B cell (primary cell): ENCODE results near the gene TMEM235. TPM values are rescaled to one million over a fixed set of nuclear protein-coding genes. Genes with fewer than 3 reads are reported as not detected.

Experiments
- ATAC-seq: fragments of 200-7000 bp; cut with Tn5 transposase; one replicate; pipeline ENCODE4 v1.10.0; 2021; ENCODE audit warnings: low read depth, mild to moderate bottlenecking, moderate number of reproducible peaks, moderate library complexity
- CTCF ChIA-PET: fragments of 350-600 bp; sonication (Branson Sonifier 250); formaldehyde crosslinking; loops from one replicate; lab custom pipeline; 2021; ENCODE audit warnings: antibody characterized with exemption, inconsistent platforms; lab: Charles Lee
- POLR2A ChIA-PET: fragments of 350-600 bp; sonication (Branson Sonifier 250); formaldehyde crosslinking; loops from one replicate; lab custom pipeline; 2021; ENCODE audit warnings: antibody characterized with exemption; lab: Charles Lee
- DNase-seq: peaks from one replicate; pipeline ENCODE4 v3.0.0; 2013
- H2AFZ ChIP-seq: 2 replicates; pipeline ENCODE4 v1.6.1; 2012; ENCODE audit warnings: mild to moderate bottlenecking, low read depth, low read length; ENCODE audit not compliant: insufficient read depth, poor library complexity, severe bottlenecking
- H3K27ac ChIP-seq, 2 donors: 1 replicate in 1 of 2; 2 replicates in 1 of 2; pipeline ENCODE4 v1.5.1; 2012 to 2013; ENCODE audit warnings: low read length in 2 of 2, mild to moderate bottlenecking in 2 of 2, moderate library complexity in 1 of 2
- H3K27me3 ChIP-seq, 4 experiments: fragments of 200-600 bp in 1 of 4; sonication (generic) in 1 of 4; replicated peaks in 1 of 4; 1 replicate in 2 of 4; 2 replicates in 2 of 4; pipeline versions ENCODE4 v1.6.1 to v1.7.0; 2013 to 2016; ENCODE audit warnings: low read length in 3 of 4, mild to moderate bottlenecking in 2 of 4, mixed read lengths in 1 of 4, moderate library complexity in 1 of 4; ENCODE audit not compliant: insufficient read depth in 4 of 4, control insufficient read depth in 3 of 4; ENCODE audit errors: control extremely low read depth in 1 of 4
- H3K36me3 ChIP-seq, 2 experiments: replicated peaks in 1 of 2; 1 replicate in 1 of 2; 2 replicates in 1 of 2; pipeline versions ENCODE4 v1.6.1 to v1.7.1; 2013; ENCODE audit warnings: low read length in 1 of 2; ENCODE audit not compliant: insufficient read depth in 2 of 2, control insufficient read depth in 1 of 2; ENCODE audit errors: control extremely low read depth in 1 of 2, extremely low read depth in 1 of 2
- H3K4me1 ChIP-seq, 2 donors: fragments of 200-600 bp in 1 of 2; sonication (generic) in 1 of 2; 1 replicate in 1 of 2; 2 replicates in 1 of 2; pipeline versions ENCODE4 v1.5.1 to v1.6.1; 2013 to 2017; ENCODE audit warnings: low read length in 2 of 2; ENCODE audit not compliant: control insufficient read depth in 2 of 2, insufficient read depth in 2 of 2
- H3K4me2 ChIP-seq: replicated peaks from 2 replicates; pipeline ENCODE3; 2012; ENCODE audit warnings: mild to moderate bottlenecking, low read depth, low read length; ENCODE audit not compliant: poor library complexity, severe bottlenecking
- H3K4me3 ChIP-seq, 5 experiments: fragments of 200-600 bp in 1 of 5; sonication (generic) in 1 of 5; 1 replicate in 3 of 5; 2 replicates in 2 of 5; pipeline versions ENCODE4 v1.5.1 to v1.7.0; 2011 to 2016; ENCODE audit warnings: low read length in 4 of 5, mild to moderate bottlenecking in 4 of 5, low read depth in 2 of 5, control low read depth in 1 of 5, moderate library complexity in 1 of 5; ENCODE audit not compliant: insufficient read depth in 1 of 5; ENCODE audit errors: control extremely low read depth in 1 of 5, extremely low read depth in 1 of 5
- H3K79me2 ChIP-seq: fragments of 200-600 bp; sonication (generic); one replicate; pipeline ENCODE4 v1.6.0; 2016; ENCODE audit warnings: low read length; ENCODE audit not compliant: control insufficient read depth, insufficient read depth
- H3K9ac ChIP-seq: fragments of 200-600 bp; sonication (generic); 2 replicates; pipeline ENCODE4 v1.6.1; 2017; ENCODE audit warnings: mild to moderate bottlenecking, low read length, moderate library complexity
- H3K9me3 ChIP-seq, 3 donors: one replicate each; pipeline versions ENCODE4 v1.6.1 to v1.7.1; 2013; ENCODE audit warnings: low read length in 2 of 3; ENCODE audit not compliant: control insufficient read depth in 2 of 3, insufficient read depth in 1 of 3; ENCODE audit errors: control extremely low read depth in 1 of 3
- H4K20me1 ChIP-seq: 2 replicates; pipeline ENCODE4 v1.6.0; 2012; ENCODE audit warnings: mild to moderate bottlenecking, low read length; ENCODE audit not compliant: insufficient read depth, control insufficient read depth, poor library complexity, severe bottlenecking
- H3K27ac Mint-ChIP-seq: one replicate; pipeline ENCODE4 v1.8.0; 2021; ENCODE audit warnings: mixed read lengths
- H3K27me3 Mint-ChIP-seq: one replicate; pipeline ENCODE4 v1.8.0; 2021; ENCODE audit warnings: mixed read lengths
- H3K4me1 Mint-ChIP-seq: one replicate; pipeline ENCODE4 v1.8.0; 2021; ENCODE audit warnings: mixed read lengths
- H3K4me3 Mint-ChIP-seq: one replicate; pipeline ENCODE4 v1.8.0; 2021; ENCODE audit warnings: mixed read lengths
- H3K9me3 Mint-ChIP-seq: one replicate; pipeline ENCODE4 v1.8.0; 2022; ENCODE audit warnings: mixed read lengths; ENCODE audit not compliant: insufficient read depth
- EZH2 ChIP-seq: IDR thresholded peaks from 2 replicates; pipeline ENCODE4 v1.6.1; 2012; ENCODE audit warnings: borderline replicate concordance, low read depth, mild to moderate bottlenecking, moderate library complexity, low read length; ENCODE audit not compliant: insufficient read depth, poor library complexity, severe bottlenecking
- WGBS: methylation state at CpG from one replicate; pipeline ENCODE4 v1.1.5; 2013; ENCODE audit warnings: missing lambda C conversion rate; ENCODE audit not compliant: insufficient coverage; 5-methylcytosine and 5-hydroxymethylcytosine counted together
- intact Hi-C: fragments of 100-400 bp; cut with micrococcal nuclease; formaldehyde crosslinking; loops from one replicate; pipeline ENCODE4 v1.10.0; 2022
- polyA plus RNA-seq: library from polyadenylated mRNA; depleted of rRNA; stranded (reverse); fragments of >200 nt; gene quantifications from 2 replicates; pipeline ENCODE4 v1.2.3, GENCODE V29; 2012
- total RNA-seq, 2 donors: library from RNA; stranded (reverse); fragments of 120-200 nt in 1 of 2; gene quantifications; 1 replicate in 1 of 2; 2 replicates in 1 of 2; pipeline versions ENCODE4 v1.2.3 to v1.2.4, GENCODE V29; 2013 to 2022
- TF ChIP-seq, protein P1 (sequence below): fragments of 200-600 bp; IDR thresholded peaks from one replicate; pipeline ENCODE4 v1.8.0; 2022; ENCODE audit warnings: antibody characterized with exemption, mild to moderate bottlenecking

TMEM235 gene
- total and polyA plus RNA-seq, 2 donors (not counting 1 experiment from before 2014, with no cell fraction given) = not detected

DNA sequence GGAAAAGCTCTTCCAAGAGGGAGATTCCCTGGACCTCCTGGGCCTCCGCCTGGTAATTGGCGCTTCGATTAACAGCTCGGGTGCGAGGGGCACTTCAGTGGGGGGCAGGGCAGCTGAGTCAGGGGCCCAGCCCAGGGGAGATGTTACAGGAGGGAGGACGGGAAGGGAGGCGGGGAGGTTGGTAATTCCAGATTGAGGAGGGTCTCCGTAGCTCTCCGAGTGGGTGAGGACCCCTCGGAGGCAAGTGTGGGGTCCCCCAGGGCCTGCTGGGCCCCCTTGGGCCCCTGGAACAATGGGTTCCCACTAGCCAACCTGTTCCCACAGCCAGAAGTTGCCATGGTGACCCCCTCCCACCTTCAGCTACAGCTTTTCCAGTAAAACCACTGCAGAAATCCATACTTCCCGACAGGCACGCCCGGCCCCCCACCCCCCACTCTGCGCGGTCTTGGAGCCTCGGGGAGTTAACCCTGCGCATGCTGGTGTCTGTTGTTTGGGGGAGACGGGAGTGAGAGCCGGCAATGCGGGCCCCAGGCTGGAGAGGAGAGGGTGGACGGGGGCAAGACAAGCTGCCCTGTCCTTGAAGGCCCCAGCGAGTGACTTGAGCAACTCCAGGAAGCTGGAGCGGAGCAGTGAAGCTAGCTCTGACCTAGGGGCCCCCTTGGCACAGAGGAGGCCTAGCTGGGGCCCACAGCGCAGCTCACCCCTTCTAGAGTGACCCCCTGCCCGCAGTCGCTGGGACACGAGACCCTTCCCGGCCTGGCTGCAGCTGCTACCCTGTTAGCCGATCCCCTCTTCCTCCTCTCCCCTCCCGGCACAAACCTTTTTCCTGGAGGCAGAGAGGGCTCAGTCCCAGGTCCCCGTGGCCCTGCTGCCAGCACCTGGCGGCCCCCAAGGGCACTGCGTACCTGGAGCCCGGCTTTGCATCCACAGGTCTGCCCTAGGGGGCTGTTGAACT lies 37.8 kb downstream of the TMEM235 start:
- H3K4me3 ChIP-seq = no peak overlapping the region
- H3K9me3 Mint-ChIP-seq = no peaks in the 10 kb centered on the region
- peaks cover 13% of the 10 kb centered on the region for H3K27me3 Mint-ChIP-seq
- ATAC-seq (no peak), DNase-seq (no peak)
- intact Hi-C loops = no loop called here
- ChIA-PET POLR2A (no interaction called here), CTCF (interaction anchor here (0.7 to 1.3 kb wide), 2 partner anchors 19 to 87 kb away, joined by 3 read pairs; no protein-coding TSS in a partner anchor)
- WGBS = 94% methylated on average over 27 of the region's 34 CpGs
- H3K27ac ChIP-seq = no peak overlapping the region
- no peaks in the 10 kb centered on the region for H4K20me1 ChIP-seq
- H3K4me3 Mint-ChIP-seq = no peak overlapping the region
- H3K9me3 ChIP-seq = peaks cover 0 to 4% (median 0%) of the 10 kb centered on the region in 3 donors
- H3K27ac Mint-ChIP-seq = no peak overlapping the region
- peaks cover 0 to 23% (median 10%) of the 10 kb centered on the region in 4 experiments for H3K27me3 ChIP-seq
- H3K4me2 ChIP-seq = no peak overlapping the region
- TF ChIP-seq EZH2 = no peak
- TF ChIP-seq, protein P1, sequence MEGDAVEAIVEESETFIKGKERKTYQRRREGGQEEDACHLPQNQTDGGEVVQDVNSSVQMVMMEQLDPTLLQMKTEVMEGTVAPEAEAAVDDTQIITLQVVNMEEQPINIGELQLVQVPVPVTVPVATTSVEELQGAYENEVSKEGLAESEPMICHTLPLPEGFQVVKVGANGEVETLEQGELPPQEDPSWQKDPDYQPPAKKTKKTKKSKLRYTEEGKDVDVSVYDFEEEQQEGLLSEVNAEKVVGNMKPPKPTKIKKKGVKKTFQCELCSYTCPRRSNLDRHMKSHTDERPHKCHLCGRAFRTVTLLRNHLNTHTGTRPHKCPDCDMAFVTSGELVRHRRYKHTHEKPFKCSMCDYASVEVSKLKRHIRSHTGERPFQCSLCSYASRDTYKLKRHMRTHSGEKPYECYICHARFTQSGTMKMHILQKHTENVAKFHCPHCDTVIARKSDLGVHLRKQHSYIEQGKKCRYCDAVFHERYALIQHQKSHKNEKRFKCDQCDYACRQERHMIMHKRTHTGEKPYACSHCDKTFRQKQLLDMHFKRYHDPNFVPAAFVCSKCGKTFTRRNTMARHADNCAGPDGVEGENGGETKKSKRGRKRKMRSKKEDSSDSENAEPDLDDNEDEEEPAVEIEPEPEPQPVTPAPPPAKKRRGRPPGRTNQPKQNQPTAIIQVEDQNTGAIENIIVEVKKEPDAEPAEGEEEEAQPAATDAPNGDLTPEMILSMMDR = no peak
- H3K4me1 Mint-ChIP-seq = peaks cover 26% of the 10 kb centered on the region
- H3K4me1 ChIP-seq = peaks cover 4 to 16% of the 10 kb centered on the region in 2 donors
- no peak overlapping the region for H2AFZ ChIP-seq
- H3K79me2 ChIP-seq = no peaks in the 10 kb centered on the region
- no peaks in the 10 kb centered on the region for H3K36me3 ChIP-seq
- no peak overlapping the region for H3K9ac ChIP-seq

DNA sequence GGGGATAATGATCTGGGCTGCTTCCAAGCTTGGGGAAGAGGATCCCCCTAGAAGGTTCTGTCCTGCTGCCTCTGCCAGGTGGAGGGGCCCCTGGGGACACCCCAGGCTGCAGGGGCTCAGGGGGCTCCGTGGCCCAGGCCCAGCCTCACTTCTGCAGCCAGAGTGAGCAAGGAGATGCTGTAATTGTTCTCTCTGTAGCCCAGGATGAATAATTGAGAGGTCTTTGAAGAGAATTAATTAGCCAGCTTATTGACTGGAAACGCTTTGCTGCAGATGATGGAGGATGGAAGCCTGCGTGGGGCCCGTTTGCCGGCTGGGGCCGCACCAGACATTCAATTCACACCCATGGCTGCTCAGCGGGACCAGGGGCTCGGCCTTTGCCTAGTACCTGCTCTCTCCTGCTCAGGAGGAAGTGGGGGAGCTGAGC lies 38.5 kb downstream of the TMEM235 start:
- Histone ChIP-seq H2AFZ (no peak overlapping the region), H3K4me1 (peaks cover 4 to 16% of the 10 kb centered on the region in 2 donors), H3K27me3 (peaks cover 0 to 23% (median 10%) of the 10 kb centered on the region in 4 experiments), H3K9me3 (peaks cover 0 to 4% (median 0%) of the 10 kb centered on the region in 3 donors), H3K4me2 (no peak overlapping the region), H3K36me3 (no peaks in the 10 kb centered on the region), H4K20me1 (no peaks in the 10 kb centered on the region), H3K4me3 (no peak overlapping the region), H3K27ac (no peak overlapping the region), H3K9ac (no peak overlapping the region), H3K79me2 (no peaks in the 10 kb centered on the region)
- POLR2A ChIA-PET = interaction anchor here (0.5 kb wide), 1 partner anchor 110 kb away, joined by 3 read pairs; no protein-coding TSS in a partner anchor
- TF ChIP-seq, protein P1 = no peak
- no peak for TF ChIP-seq EZH2
- H3K9me3 Mint-ChIP-seq = no peaks in the 10 kb centered on the region
- no peak overlapping the region for H3K4me3 Mint-ChIP-seq
- ATAC-seq (no peak), DNase-seq (no peak)
- peaks cover 13% of the 10 kb centered on the region for H3K27me3 Mint-ChIP-seq
- 76% methylated on average over 4 of the region's 8 CpGs for WGBS
- H3K27ac Mint-ChIP-seq = no peak overlapping the region
- peaks cover 26% of the 10 kb centered on the region for H3K4me1 Mint-ChIP-seq
- CTCF ChIA-PET = interaction anchor here (0.7 kb wide), 1 partner anchor 20 kb away, joined by 3 read pairs; no protein-coding TSS in a partner anchor
- intact Hi-C loops = no loop called here
